ENCODE measurements around the gene CEP290. TPM values are rescaled to one million over a fixed set of nuclear protein-coding genes. Genes with fewer than 3 reads are reported as not detected.

Gene CEP290
- total and polyA plus RNA-seq, 2 of the 13 experiments (the other 11 are each of a cell fraction or from before 2014, with no cell fraction given) = 2.4 to 10.8 TPM

DNA sequence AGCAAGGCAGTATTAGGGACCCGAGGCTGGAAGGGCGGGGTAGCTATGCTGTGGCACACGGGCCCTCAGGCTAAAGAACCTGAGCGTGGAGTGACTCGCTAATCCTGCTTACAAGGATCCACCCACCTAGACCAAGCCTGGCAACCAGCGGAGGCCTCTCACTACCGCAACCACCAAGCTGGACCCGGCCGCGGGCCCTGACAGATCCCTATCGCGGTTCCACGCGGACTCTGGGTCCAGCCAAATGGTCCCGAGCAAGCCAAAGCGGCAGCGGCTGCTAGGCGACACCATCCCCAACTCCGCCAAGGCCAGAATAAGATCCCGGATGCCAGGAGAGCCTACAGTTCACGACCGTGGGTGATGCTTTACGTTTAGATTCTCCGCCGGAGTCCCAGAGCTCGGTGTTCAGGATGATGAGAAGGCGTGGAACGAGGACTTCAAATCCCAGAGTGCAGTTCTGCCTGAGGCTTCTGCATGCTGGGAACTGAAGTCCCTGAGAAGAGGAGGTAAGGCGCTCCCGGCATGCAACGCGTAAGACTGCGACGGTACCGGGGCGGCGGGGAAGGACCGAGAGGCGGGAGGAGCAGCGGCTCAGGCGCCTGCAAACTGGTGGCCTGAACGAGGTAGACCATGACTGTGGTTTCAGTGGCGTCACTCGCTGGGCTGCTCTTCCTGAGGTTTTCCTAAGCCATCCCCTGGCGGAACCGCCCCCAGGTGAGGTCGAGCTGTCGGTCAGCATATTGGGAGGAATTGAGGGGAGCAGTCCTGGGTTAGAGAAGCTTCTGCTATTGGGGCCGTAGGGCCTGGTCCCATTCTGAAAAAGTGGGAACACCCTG is at the start of gene CEP290, which contains the start of gene TMTC3 (continued):
- TF ChIP-seq, protein P1, sequence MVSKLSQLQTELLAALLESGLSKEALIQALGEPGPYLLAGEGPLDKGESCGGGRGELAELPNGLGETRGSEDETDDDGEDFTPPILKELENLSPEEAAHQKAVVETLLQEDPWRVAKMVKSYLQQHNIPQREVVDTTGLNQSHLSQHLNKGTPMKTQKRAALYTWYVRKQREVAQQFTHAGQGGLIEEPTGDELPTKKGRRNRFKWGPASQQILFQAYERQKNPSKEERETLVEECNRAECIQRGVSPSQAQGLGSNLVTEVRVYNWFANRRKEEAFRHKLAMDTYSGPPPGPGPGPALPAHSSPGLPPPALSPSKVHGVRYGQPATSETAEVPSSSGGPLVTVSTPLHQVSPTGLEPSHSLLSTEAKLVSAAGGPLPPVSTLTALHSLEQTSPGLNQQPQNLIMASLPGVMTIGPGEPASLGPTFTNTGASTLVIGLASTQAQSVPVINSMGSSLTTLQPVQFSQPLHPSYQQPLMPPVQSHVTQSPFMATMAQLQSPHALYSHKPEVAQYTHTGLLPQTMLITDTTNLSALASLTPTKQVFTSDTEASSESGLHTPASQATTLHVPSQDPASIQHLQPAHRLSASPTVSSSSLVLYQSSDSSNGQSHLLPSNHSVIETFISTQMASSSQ (IDR thresholded peaks at IDR 0.05; ENCODE audit: low read depth) = 0 out of 2 replicates have a peak, but pooled peaks have one; percentile 32
- TF ChIP-seq, protein P1 (CRISPR knock-in tag; IDR thresholded peaks at IDR 0.05; ENCODE audit: borderline replicate concordance) = no peak; the same call in 1 of the 2 replicates
- TF ChIP-seq FOSL1 (CRISPR knock-in tag; IDR thresholded peaks at IDR 0.05; ENCODE audit: borderline replicate concordance) = no peak
- peak; percentile 93 for TF ChIP-seq KMT2A (CRISPR knock-in tag; IDR thresholded peaks at IDR 0.05)
- TF ChIP-seq YEATS4 (CRISPR knock-in tag; IDR thresholded peaks at IDR 0.05; ENCODE audit: borderline replicate concordance) = peak; percentile 48; the same call in 1 of the 2 replicates
- TF ChIP-seq ZNF768 (CRISPR knock-in tag; IDR thresholded peaks at IDR 0.05) = 0 out of 2 replicates have a peak, but pooled peaks have one; percentile 10
- no peak for TF ChIP-seq ZNF644 (CRISPR knock-in tag; IDR thresholded peaks at IDR 0.05; ENCODE audit: low read depth)
- TF ChIP-seq ZFP90 (CRISPR knock-in tag; IDR thresholded peaks at IDR 0.05; ENCODE audit: borderline replicate concordance) = 0 out of 2 replicates have a peak, but pooled peaks have one; percentile 62
- TF ChIP-seq ATRX (CRISPR knock-in tag; IDR thresholded peaks at IDR 0.05; ENCODE audit: borderline replicate concordance) = no peak
- TF ChIP-seq ZNF331 (CRISPR knock-in tag; IDR thresholded peaks at IDR 0.05) = peak; percentile 47; the same call in 1 of the 2 replicates
- TF ChIP-seq ZFP82 (CRISPR knock-in tag; IDR thresholded peaks at IDR 0.05; ENCODE audit: borderline replicate concordance) = peak; percentile 75
- TF ChIP-seq TBL1XR1 (IDR thresholded peaks at IDR 0.05; ENCODE audit: borderline replicate concordance, low read length, partially characterized antibody) = peak; percentile 53
- TF ChIP-seq FOXA3 (CRISPR knock-in tag; IDR thresholded peaks at IDR 0.05) = 0 out of 2 replicates have a peak, but pooled peaks have one; percentile 45
- peak; percentile 51; the same call in 1 of the 2 replicates for TF ChIP-seq ZKSCAN1 (IDR thresholded peaks at IDR 0.05; ENCODE audit: low read length)
- no peak for TF ChIP-seq SETDB1 (CRISPR knock-in tag; IDR thresholded peaks at IDR 0.05; ENCODE audit: borderline replicate concordance)
- peak; percentile 71 for TF ChIP-seq RFX3 (CRISPR knock-in tag; IDR thresholded peaks at IDR 0.05)
- peak; percentile 70 for TF ChIP-seq TARDBP (CRISPR knock-in tag; IDR thresholded peaks at IDR 0.05)
- TF ChIP-seq ZBTB3 (CRISPR knock-in tag; IDR thresholded peaks at IDR 0.05; ENCODE audit: borderline replicate concordance, low read depth) = no peak
- TF ChIP-seq CREM (IDR thresholded peaks at IDR 0.05) = peak; percentile 100
- TF ChIP-seq CREM (CRISPR knock-in tag; IDR thresholded peaks at IDR 0.05) = no peak
- TF ChIP-seq, protein P2, sequence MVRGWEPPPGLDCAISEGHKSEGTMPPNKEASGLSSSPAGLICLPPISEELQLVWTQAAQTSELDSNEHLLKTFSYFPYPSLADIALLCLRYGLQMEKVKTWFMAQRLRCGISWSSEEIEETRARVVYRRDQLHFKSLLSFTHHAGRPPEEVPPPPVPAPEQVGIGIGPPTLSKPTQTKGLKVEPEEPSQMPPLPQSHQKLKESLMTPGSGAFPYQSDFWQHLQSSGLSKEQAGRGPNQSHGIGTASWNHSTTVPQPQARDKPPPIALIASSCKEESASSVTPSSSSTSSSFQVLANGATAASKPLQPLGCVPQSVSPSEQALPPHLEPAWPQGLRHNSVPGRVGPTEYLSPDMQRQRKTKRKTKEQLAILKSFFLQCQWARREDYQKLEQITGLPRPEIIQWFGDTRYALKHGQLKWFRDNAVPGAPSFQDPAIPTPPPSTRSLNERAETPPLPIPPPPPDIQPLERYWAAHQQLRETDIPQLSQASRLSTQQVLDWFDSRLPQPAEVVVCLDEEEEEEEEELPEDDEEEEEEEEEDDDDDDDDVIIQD (CRISPR knock-in tag; IDR thresholded peaks at IDR 0.05; ENCODE audit: low read depth) = peak; percentile 67
- peak; percentile 45; the same call in 1 of the 2 replicates for TF ChIP-seq AHR (CRISPR knock-in tag; IDR thresholded peaks at IDR 0.05)
- 0 out of 2 replicates have a peak, but pooled peaks have one; percentile 33 for TF ChIP-seq ZNF878 (CRISPR knock-in tag; IDR thresholded peaks at IDR 0.05)
- peak; percentile 78; the same call in 1 of the 2 replicates for TF ChIP-seq ZNF101 (CRISPR knock-in tag; IDR thresholded peaks at IDR 0.05; ENCODE audit: borderline replicate concordance, low read depth)
- TF ChIP-seq NFE2 (CRISPR knock-in tag; IDR thresholded peaks at IDR 0.05) = no peak
- TF ChIP-seq KLF9 (CRISPR knock-in tag; IDR thresholded peaks at IDR 0.05; ENCODE audit: low read depth) = peak; percentile 26; the same call in 1 of the 2 replicates
